NCI-H524 treated with DMSO at 0.1 percent for 48 hours (cell line): Measurements from ENCODE around the gene TNNI2.

ENCODE experiments used
- DNase-seq: peaks from one replicate; lab custom pipeline; 2025; lab: John Stamatoyannopoulos, UW

TNNI2 gene

DNA sequence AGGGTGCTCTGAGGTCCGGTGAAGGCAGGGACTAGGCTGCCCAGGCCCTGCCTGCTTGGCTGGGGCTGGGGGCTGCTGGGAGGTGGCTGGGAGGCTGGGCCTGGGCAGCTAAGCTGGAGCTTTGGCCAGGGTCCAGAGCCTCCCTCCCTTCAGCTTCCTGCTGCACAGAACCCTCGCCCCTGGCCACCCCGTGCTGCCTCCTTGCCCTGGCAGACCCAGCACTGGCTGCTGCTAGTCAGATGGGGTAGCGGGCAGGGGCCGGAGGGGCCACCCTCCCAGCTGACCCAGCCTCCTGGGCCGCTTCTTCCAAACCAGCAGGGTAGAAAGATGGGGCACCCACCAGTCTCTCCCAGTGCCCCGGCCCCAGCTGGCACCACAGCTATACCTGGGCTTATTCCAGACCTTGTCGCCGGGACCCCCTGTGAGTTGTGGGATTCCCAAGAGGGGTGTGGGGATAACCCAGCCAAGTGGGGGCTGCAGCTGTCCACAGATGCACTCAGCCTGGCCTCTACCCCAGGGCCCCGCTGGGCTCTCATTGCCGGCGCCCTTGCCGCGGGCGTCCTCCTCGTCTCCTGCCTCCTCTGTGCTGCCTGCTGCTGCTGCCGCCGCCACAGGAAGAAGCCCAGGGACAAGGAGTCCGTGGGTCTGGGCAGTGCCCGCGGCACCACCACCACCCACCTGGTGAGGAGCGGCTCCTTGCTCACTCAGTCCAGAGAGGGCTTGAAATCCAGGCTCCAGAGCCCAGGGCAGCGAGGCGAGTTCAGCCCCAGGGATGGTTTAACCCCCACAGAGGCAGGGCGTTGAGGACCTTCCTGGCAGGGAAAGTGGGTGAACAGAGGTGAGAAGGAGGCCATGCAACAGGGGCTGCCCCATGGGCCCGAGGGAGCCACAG, 3.8 kb upstream of the TNNI2 start, which contains the start of gene SYT8:
SYT8 (plus strand) TSS at position 212 of the 892 bp plus-strand sequence; CDS start at position 328, 116 bp downstream.
- DNase-seq, result no peak

DNA sequence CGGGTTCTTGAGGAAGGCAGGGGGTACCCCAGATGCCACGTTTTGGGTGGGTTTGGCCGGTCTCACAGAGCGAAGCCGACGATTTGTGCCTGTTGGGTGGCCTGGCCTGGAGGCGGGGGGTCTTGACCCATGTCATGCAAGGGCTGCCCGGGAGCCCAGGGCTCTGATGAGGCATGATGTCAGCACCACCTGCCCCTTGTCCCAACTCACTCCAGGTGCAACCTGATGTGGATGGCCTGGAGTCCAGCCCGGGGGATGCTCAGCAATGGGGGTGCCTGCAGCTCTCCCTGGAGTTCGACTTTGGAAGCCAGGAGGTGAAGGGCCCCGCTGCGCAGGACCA, 3.1 kb upstream of the TNNI2 start:
- no peak for DNase-seq

DNA sequence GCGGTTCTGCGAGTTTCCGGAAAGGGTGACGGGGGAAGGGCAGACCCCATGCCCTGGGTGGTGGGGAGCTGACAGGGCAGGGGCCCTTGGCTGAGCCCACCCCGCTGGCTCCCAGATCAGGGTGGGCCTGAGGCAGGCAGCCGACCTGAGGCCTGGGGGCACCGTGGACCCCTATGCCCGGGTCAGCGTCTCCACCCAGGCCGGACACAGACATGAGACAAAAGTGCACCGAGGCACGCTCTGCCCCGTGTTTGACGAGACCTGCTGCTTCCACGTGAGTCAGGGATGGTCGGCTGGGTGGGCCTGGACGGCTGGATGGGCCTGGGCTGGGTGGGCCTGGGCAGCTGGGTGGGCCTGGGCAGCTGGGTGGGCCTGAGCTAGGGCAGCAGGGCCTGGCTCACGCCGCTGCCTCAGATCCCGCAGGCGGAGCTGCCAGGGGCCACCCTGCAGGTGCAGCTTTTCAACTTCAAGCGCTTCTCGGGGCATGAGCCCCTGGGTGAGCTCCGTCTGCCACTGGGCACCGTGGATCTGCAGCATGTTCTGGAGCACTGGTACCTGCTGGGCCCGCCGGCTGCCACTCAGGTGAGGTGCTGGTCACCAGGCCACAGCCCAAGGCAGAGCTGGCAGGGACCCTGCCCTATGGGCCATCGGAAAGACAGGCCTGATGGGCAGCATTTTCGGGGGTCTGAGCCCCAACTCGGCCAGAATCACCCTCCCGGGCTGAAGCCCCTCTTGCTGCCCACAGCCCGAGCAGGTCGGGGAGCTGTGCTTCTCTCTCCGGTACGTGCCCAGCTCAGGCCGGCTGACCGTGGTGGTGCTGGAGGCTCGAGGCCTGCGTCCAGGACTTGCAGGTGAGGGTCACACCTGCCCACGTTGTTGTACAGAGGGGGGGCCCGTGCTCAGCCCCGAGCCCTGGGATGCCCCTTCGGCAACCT, 2.5 kb upstream of the TNNI2 start:
- no peak for DNase-seq

DNA sequence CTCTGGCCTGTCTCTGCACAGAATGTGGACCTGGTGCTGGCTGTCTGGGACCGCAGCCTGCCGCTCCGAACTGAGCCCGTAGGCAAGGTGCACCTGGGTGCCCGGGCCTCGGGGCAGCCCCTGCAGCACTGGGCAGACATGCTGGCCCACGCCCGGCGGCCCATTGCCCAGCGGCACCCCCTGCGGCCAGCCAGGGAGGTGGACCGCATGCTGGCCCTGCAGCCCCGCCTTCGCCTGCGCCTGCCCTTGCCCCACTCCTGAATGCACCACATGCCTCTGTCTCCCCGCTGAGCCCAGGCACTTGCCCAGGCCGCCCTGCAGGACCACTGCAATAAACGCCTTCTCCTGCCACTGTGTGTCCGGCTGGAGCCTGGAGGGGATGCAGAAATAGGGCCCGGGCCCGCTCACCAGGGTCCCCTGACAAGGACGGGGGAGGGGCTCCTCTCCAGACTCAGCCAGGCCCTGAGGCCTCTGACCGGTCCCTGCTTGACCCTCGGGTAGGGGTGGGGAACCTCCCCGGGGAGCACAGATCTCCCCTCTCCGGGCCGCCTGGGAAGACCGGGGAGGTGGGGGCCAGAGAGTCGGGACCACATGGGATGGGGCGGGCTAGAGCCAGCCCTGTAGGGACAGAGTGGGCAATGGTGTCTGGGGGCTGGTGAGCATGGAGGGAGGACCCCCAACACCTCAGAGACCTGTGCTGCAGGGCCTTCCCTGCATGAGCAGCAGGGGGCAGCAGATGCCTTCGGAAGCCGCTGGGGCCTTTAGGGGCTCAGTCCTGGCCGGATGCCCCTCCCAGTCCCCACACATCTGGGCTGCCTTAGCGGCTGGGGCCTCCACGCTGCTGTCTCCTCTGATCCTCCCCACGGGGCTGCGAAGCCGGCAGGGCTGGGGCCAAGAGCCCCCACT, 1.4 kb upstream of the TNNI2 start:
- DNase-seq, result no peak

DNA sequence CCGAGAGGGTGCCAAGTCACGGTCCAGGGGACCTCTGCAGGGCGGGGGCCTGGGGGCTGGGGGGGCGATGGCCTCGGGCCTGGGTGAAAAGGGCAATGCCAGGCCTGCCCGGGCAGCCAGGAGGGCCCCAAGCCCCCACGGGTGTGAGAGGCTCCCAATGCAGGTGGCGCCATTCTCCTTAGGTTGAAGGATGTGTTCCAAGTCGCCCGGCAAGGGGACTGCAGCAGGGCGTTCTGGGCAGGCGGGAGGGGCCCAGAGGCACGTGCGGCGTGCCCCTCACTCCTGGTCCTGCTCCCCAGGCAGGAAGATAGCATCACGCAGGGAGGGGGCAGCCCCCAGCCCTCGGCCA, 730 bp upstream of the TNNI2 start:
- DNase-seq, result no peak

DNA sequence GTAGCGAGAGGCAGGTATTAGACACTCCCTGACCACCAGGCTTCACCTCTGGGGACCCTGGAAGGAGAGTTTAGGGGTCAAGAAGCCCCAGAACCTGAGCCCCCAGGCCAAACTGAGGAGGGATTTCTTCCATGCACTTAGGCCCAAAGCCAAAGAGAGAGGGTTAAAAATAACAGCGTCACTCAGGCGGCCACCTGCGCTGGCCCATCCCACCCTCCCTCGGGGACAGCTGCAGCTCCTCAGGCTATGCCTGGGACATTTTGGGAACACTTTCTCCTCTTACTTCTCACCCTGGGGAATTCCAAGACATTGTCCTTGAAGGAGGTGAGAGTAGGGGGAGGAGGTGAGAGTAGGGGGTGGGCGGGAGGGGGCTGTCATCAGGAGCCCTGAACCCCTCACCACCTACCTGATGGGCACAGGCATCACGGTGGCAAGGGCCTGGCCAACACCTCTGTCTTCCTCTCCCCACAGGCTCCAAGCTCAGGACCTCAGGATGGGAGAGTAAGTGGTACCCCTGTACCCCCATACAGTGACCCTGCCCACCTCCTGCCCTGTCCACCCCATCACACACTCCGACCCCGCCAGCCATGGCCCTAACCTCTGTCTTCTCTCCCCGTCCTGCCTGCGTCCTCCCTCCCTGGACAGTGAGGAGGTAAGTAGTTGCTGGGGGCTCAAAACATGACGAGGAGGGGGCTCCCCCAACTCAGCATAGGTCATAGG, 583 bp downstream of the TNNI2 start:
- DNase-seq, result no peak

DNA sequence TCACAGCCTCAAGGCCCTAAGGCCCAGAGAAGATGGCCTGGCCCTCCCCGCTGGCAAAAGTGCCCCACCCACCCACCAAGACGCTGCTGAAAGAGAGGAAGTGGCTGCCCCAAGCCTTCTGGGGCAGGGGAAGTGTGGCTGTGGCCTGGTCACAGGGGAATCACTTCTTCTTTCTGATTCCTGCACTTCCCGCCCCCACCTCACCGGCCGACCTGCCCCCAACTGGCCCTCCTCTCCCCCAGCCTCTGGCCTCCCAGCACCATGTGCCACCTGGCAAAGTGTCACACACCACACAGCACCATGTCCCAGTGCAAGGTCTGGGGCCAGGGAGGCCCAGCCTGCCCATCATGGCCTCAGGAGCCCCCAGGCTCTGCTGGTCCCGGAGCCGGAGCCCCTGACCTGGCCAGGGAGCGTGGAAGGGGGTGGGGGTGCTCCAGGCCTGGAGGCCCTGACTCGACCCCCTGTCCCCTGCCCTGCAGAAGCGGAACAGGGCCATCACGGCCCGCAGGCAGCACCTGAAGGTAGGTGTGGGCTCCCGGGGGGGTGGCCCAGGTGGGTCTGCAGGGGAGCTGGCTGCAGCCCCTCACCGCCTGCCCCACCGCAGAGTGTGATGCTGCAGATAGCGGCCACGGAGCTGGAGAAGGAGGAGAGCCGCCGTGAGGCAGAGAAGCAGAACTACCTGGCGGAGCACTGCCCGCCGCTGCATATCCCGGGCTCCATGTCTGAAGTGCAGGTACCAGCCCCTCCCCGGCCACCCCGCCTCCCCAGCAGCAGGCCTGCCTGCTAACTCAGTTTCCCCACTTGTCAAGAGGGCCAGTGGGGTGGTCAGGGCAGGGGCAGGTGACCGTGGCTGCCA, 1.4 kb downstream of the TNNI2 start:
- DNase-seq, result no peak

DNA sequence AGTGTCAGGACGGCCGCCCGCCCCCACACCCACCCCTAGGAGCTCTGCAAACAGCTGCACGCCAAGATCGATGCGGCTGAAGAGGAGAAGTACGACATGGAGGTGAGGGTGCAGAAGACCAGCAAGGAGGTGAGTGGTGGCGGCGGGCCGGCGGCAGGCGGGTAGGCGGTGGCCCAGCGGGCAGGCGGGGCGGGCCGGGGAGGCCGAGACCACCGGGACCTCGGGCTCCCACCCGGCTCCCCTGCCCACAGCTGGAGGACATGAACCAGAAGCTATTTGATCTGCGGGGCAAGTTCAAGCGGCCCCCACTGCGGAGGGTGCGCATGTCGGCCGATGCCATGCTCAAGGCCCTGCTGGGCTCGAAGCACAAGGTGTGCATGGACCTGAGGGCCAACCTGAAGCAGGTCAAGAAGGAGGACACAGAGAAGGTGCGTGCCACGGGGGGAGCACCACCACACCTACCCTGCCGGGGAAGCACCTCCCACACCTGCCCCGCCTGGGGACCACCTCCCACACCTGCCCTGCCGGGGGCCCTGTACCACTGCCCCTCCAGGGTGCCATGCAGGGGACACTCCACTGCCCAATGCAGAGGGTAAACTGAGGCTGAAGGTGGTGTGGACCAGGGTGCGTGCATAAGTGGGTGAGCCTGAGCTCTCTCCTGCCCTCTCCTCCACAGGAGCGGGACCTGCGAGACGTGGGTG, 2.1 kb downstream of the TNNI2 start:
- no peak for DNase-seq

DNA sequence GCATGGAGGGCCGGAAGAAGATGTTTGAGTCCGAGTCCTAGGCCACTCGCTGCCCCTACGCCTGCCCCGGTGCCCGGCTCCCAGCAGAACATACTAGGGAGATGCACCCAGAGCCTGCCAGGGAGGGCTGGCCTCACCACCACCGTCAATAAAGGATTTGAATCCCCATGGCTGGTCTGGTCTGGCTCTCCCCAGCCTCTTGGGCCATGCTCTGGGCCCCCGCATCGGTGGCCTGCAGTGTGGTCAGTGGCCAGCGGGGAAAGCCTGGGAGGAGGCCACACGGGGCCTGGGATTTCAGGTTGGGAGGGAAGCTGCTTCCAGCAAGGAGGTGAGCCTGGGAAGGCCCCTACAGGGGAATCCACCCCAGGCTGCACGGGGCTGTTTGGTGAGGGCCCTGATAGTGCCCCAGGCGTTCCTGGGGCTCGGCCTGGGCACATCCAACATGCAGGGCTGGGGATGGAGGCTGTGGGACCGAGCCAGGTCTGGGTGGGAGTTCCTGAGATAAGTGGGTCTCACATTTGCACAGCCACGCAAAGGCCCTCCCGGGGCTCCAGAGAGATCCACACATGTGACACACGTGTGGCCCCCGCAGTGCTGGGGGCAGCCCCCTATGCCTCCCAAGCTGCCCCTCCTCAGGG, 2.8 kb downstream of the TNNI2 start:
- no peak for DNase-seq

DNA sequence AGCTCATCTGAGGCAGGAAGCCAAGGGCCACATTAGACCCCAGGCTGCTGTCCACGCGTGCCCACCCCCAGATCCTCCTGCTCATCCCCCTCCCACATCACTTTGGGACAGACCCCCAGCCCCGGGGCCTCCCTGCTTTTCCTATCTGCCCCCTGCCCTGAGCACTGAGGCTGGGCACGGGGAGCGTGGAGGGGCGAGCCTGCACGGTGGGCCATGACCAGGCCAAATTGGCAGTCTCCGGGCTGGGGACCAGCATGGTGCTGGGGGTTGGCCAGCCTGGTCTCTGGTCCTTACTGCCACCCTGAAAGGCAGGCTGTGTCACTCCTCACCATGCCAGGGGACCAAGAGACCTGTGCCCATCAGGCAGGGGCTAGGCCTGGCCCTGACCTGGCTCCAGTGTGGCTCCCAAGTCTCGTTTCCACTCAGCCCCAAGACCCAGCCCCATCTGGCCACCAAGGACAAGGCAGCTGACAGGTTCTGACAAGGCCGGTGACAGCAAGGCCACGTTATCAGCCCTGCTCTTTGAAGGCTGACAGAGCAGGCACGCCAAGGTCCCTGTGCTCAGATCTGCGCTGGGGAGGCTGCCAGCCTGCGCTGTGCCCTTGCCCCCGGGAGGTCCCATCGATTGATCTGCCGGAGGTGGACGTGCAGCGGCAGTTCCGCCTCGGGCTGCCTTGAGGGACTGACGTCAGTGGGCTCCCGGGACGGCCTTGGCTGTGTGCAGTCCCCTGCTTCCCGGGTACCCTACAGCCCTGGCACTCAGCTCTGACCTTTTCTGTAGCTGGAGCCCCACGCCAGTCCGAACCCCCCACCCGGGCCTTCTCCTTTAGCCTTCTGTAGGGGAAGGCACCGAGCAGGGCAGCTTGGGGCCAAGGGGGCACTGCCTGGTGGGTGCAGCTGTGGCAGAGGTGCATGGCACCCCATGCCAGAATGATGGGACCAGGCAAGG, 3.6 kb downstream of the TNNI2 start:
- no peak for DNase-seq

DNA sequence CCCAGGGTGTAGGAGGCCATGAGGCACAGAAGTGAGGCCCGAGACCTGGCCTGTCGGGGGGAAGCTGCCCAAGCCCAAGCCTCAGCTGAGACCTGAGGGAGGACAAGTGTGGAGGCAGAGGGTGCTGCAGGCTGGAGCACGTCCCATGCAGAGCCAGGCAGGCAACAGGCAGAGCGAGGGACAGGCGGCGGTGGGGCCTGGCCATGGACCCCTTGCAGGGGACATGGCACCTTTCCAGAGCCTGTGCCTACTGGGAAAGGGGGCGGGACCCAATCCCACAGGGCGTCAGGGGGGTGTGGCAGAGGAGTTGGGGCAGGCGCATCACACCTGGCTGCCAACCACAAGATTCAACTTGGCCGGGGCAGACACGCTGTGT, 4.3 kb downstream of the TNNI2 start:
- DNase-seq, result no peak

DNA sequence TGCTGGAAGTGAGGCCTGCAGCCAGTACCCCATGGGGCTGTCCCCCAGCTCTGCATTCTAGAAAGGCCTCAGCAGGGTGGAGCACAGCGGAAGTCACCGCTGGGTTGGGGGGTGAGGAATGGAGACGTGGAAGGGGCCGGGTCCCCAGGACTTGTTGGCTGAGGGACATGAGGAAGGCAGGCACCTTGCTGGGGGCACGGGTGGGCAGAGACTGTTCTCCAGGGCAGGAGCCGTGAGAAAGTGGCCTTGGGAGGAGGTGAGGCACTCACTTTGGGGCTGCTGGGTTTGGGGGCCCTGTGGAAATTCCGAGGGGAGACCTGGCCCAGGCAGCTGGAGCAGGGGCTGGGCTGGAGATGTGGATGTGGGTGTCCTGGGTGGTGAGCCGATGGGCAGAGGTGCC, 5.0 kb downstream of the TNNI2 start:
- DNase-seq, result no peak

DNA sequence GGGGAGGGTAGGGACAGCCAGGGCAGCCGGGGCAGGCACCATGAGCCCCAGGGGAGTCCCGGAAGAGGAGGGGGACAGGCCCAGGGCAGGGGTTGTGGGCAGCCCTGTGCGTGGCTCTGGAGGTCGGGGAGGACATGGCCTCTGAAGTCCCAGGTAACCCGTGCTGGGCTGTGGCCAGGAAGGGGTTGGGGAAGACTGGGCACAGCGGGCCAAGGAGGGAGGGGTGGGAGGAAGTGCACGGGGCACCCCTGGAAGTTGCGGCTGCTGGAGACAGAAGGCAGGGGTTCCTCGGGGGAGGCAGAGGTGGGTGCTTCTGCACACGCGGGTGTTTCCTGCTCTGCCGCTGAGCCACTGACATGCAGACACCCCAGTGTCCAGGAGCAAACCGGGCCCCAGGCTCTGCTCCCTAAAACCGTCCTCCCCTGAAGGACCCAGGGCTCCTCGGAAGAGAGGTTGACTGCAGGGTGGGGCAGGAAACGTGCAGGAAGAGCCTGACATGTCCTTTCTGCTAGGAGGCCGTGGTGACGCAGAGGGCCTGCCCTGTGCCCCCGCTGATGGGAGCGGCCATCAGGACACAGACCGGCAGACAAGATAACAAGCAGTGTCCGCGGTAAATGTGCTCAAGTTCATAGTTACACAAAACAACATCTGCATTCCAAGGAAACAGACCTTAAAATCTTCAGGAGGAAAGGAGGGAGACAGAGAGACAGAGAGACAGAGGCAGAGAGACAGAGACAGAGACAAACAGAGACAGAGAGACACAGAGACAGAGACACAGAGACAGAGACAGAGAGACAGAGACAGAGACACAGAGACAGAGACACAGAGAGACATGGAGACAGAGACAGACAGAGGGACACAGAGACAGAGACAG, 5.7 kb downstream of the TNNI2 start:
- no peak for DNase-seq

DNA sequence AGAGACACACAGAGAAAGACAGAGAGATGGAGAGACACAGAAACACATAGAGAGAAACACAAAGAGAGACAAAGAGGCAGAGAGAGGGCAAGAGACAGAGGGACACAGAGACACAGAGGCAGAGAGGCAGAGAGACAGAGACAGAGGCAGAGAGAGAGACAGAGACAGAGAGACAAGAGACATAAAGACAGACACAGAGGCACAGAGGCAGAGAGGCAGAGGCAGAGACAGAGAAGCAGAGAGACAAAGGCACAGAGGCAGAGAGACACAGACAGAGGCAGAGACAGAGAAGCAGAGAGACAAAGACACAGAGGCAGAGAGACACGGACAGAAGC, 6.3 kb downstream of the TNNI2 start:
- no peak for DNase-seq

DNA sequence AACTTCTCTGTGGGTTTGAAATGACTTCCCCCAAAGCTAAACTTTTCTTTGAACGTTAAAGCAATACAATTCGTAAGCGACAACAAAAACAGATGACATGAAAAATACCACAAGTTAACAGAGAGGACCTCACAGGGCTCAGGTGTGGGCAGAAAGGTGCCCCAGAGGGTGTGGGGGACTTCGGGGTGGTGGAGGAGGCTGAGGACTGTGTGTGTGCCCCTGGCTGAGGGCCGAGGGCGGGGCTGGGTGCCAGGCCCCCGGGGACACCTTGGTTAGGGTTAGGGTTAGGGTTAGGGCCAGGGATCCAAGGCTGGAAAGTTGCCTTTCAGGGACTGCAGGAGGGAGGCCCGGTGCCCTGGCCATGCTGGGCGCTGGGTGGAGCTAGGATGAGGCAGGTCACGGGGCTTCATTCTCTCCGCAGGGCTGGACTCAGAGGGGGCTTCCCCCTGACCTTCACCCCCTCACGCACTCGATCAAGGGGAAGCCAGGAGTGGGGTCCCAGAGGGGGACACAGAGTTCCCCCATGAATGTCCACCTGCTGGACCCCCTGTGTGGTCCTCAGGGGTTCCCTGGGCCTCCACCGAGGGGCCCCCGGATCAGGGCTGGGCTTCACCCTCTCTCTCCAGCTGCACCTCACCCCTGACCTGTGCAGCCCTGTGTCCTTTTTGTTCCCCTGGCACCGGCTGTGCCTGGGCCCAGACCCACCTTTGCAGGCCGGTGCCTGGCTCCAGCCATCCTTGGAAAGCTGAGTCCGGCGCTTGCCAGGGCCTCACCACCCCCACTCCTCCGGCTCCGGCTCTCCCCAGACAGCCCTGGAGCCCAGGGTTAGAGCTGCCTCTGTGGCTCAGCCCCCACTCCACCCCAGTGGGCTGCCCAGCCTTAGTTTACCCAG, 7.0 kb downstream of the TNNI2 start:
- DNase-seq, result no peak

DNA sequence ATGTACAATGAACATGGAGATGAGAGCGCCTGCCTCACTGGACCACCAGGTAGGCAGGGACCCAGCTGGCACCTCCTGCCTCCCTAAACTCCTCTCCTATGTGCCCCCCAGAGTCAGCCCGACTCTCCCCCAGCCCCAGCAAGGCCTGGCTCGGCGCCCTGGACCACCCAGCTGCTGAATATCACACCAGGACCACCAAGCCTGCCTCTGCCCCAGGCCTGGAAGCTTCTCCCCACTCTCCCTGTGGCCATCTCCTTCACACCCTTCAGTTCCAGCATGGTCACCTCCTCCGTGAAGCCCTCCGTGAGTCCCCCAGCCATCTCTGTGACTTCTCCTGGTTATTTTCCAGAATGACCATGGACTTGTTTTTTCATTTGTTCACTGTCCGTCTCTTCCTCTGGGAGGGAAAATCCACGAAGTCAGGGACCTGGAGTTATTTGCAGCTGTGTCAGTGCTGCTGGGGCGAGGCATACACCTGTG, 7.7 kb downstream of the TNNI2 start:
- no peak for DNase-seq
